ENCODE measurements around the gene CNTNAP4. TPM values are rescaled to one million over a fixed set of nuclear protein-coding genes. Genes with fewer than 3 reads are reported as not detected.

CNTNAP4 gene
- total and polyA plus RNA-seq, 2 experiments from 2014 or later = 0.64 to 1.1 TPM

- H2AFZ ChIP-seq = no peak overlapping the region
- 30% methylated on average over 1 of the region's 1 CpG for WGBS (ENCODE audit: low lambda C conversion rate, missing lambda C conversion rate)
- no peaks in the 10 kb centered on the region for H3K27me3 ChIP-seq
- TF ChIP-seq CTCF (IDR thresholded peaks at IDR 0.05; ENCODE audit: poor library complexity) = no peak
- TF ChIP-seq EZH2 (IDR thresholded peaks at IDR 0.05; ENCODE audit: borderline replicate concordance) = no peak
- no peak for TF ChIP-seq EZH2phosphoT487 (IDR thresholded peaks at IDR 0.05; ENCODE audit: low read depth, severe bottlenecking, unreplicated experiment)
- no peaks in the 10 kb centered on the region for H3K4me1 ChIP-seq (ENCODE audit: insufficient read depth)
- H3K27ac ChIP-seq = no peak overlapping the region
- H3K9me2 ChIP-seq (replicated peaks; ENCODE audit: insufficient read depth) = no peaks in the 10 kb centered on the region
- no peak for DNase-seq (ENCODE audit: low spot score)
- no peak overlapping the region for H3K4me3 ChIP-seq
- no peaks in the 10 kb centered on the region for H3K36me3 ChIP-seq (replicated peaks; ENCODE audit: insufficient read depth, low read depth)
- H4K20me1 ChIP-seq (ENCODE audit: insufficient read depth, poor library complexity, severe bottlenecking) = no peaks in the 10 kb centered on the region
- no peak overlapping the region for H3K4me2 ChIP-seq
- no peaks in the 10 kb centered on the region for H3K79me2 ChIP-seq
- no peaks in the 10 kb centered on the region for H3K9me3 ChIP-seq (ENCODE audit: low read depth)
Observed at GRCh38 chr16:76518781-76519180, 241.6 kb downstream of the CNTNAP4 start.

- H3K9me3 ChIP-seq (ENCODE audit: low read depth) = no peaks in the 10 kb centered on the region
- DNase-seq (ENCODE audit: low spot score) = no peak
- H3K4me3 ChIP-seq = no peak overlapping the region
- H4K20me1 ChIP-seq (ENCODE audit: insufficient read depth, poor library complexity, severe bottlenecking) = no peaks in the 10 kb centered on the region
- WGBS (ENCODE audit: low lambda C conversion rate, missing lambda C conversion rate) = 84% methylated on average over 2 of the region's 2 CpGs
- no peaks in the 10 kb centered on the region for H3K36me3 ChIP-seq (replicated peaks; ENCODE audit: insufficient read depth, low read depth)
- no peak overlapping the region for H2AFZ ChIP-seq
- no peaks in the 10 kb centered on the region for H3K9me2 ChIP-seq (replicated peaks; ENCODE audit: insufficient read depth)
- no peaks in the 10 kb centered on the region for H3K79me2 ChIP-seq
- H3K27ac ChIP-seq = no peak overlapping the region
- H3K4me2 ChIP-seq = no peak overlapping the region
- H3K27me3 ChIP-seq = no peaks in the 10 kb centered on the region
- TF ChIP-seq EZH2phosphoT487 (IDR thresholded peaks at IDR 0.05; ENCODE audit: low read depth, severe bottlenecking, unreplicated experiment) (no peak), EZH2 (IDR thresholded peaks at IDR 0.05; ENCODE audit: borderline replicate concordance) (no peak), CTCF (IDR thresholded peaks at IDR 0.05; ENCODE audit: poor library complexity) (no peak)
- H3K4me1 ChIP-seq (ENCODE audit: insufficient read depth) = no peaks in the 10 kb centered on the region
Observed at GRCh38 chr16:76524356-76524755, 247.2 kb downstream of the CNTNAP4 start.

- H4K20me1 ChIP-seq (ENCODE audit: insufficient read depth, poor library complexity, severe bottlenecking) = no peaks in the 10 kb centered on the region
- H3K4me1 ChIP-seq (ENCODE audit: insufficient read depth) = no peaks in the 10 kb centered on the region
- TF ChIP-seq EZH2phosphoT487 (IDR thresholded peaks at IDR 0.05; ENCODE audit: low read depth, severe bottlenecking, unreplicated experiment) (no peak), EZH2 (IDR thresholded peaks at IDR 0.05; ENCODE audit: borderline replicate concordance) (no peak), CTCF (IDR thresholded peaks at IDR 0.05; ENCODE audit: poor library complexity) (no peak)
- H3K4me3 ChIP-seq = no peak overlapping the region
- no peak overlapping the region for H3K4me2 ChIP-seq
- no peaks in the 10 kb centered on the region for H3K36me3 ChIP-seq (replicated peaks; ENCODE audit: insufficient read depth, low read depth)
- H3K79me2 ChIP-seq = no peaks in the 10 kb centered on the region
- H3K27ac ChIP-seq = no peak overlapping the region
- H3K9me2 ChIP-seq (replicated peaks; ENCODE audit: insufficient read depth) = no peaks in the 10 kb centered on the region
- no peak for DNase-seq (ENCODE audit: low spot score)
- no peaks in the 10 kb centered on the region for H3K27me3 ChIP-seq
- no peak overlapping the region for H2AFZ ChIP-seq
- no peaks in the 10 kb centered on the region for H3K9me3 ChIP-seq (ENCODE audit: low read depth)
Observed at GRCh38 chr16:76524769-76525168, 247.6 kb downstream of the CNTNAP4 start.

- TF ChIP-seq EZH2phosphoT487 (IDR thresholded peaks at IDR 0.05; ENCODE audit: low read depth, severe bottlenecking, unreplicated experiment) (no peak), EZH2 (IDR thresholded peaks at IDR 0.05; ENCODE audit: borderline replicate concordance) (no peak), CTCF (IDR thresholded peaks at IDR 0.05; ENCODE audit: poor library complexity) (no peak)
- Histone ChIP-seq H3K4me2 (no peak overlapping the region), H3K27me3 (no peaks in the 10 kb centered on the region), H3K9me3 (ENCODE audit: low read depth) (no peaks in the 10 kb centered on the region), H3K79me2 (peaks cover 2% of the 10 kb centered on the region), H3K36me3 (replicated peaks; ENCODE audit: insufficient read depth, low read depth) (no peaks in the 10 kb centered on the region), H2AFZ (no peak overlapping the region), H3K27ac (no peak overlapping the region), H3K4me1 (ENCODE audit: insufficient read depth) (no peaks in the 10 kb centered on the region), H3K9me2 (replicated peaks; ENCODE audit: insufficient read depth) (no peaks in the 10 kb centered on the region), H3K4me3 (no peak overlapping the region), H4K20me1 (ENCODE audit: insufficient read depth, poor library complexity, severe bottlenecking) (no peaks in the 10 kb centered on the region)
- no peak for DNase-seq (ENCODE audit: low spot score)
- 85% methylated on average over 5 of the region's 5 CpGs for WGBS (ENCODE audit: low lambda C conversion rate, missing lambda C conversion rate)
Observed at GRCh38 chr16:76527244-76527643, 250.0 kb downstream of the CNTNAP4 start.
